Thyroid gland (tissue), 4 donors: ENCODE data around the gene BRS3. TPM values are rescaled to one million over a fixed set of nuclear protein-coding genes. Genes with fewer than 3 reads are reported as not detected.

ENCODE experiments used
- DNase-seq, 2 donors: peaks; one replicate each; pipeline ENCODE4 v3.0.0-alpha.2; 2019
- H3K27ac ChIP-seq, 3 donors: fragments of 200-600 bp; sonication (generic); 1 replicate in 2 of 3; 2 replicates in 1 of 3; pipeline ENCODE4 v1.5.1; 2016 to 2019; ENCODE audit warnings: mild to moderate bottlenecking in 1 of 3, moderate library complexity in 1 of 3
- H3K27me3 ChIP-seq: fragments of 200-600 bp; sonication (generic); one replicate; pipeline ENCODE4 v1.5.1; 2019
- H3K36me3 ChIP-seq, 2 donors: fragments of 200-600 bp; sonication (generic); one replicate each; pipeline ENCODE4 v1.5.1; 2016 to 2019
- H3K4me1 ChIP-seq, 2 donors: fragments of 200-600 bp; sonication (generic); one replicate each; pipeline ENCODE4 v1.5.1; 2017 to 2019
- H3K4me3 ChIP-seq, 3 donors: fragments of 200-600 bp; sonication (generic); replicated peaks in 1 of 3; 1 replicate in 2 of 3; 2 replicates in 1 of 3; pipeline ENCODE4 v1.5.1; 2016; ENCODE audit warnings: mild to moderate bottlenecking in 1 of 3
- H3K9me3 ChIP-seq: fragments of 200-600 bp; sonication (generic); one replicate; pipeline ENCODE4 v1.5.1; 2017
- CTCF ChIP-seq, 6 experiments: fragments of 200-600 bp in 3 of 6; fragments of 450-650 bp in 3 of 6; sonication (generic) in 3 of 6; IDR thresholded peaks; one replicate each; pipeline ENCODE4 v1.5.1; 2016 to 2019; ENCODE audit warnings: antibody characterized with exemption in 6 of 6, mild to moderate bottlenecking in 2 of 6, inconsistent platforms in 1 of 6, moderate library complexity in 1 of 6
- POLR2A ChIP-seq, 2 donors: fragments of 450-650 bp; IDR thresholded peaks; one replicate each; pipeline ENCODE4 v1.6.1; 2017; ENCODE audit warnings: antibody characterized with exemption in 2 of 2, mild to moderate bottlenecking in 2 of 2, moderate library complexity in 1 of 2
- WGBS, 2 donors: methylation state at CpG; one replicate each; pipeline ENCODE4 v1.1.5; 2017; 5-methylcytosine and 5-hydroxymethylcytosine counted together
- intact Hi-C: fragments of 100-400 bp; cut with DNase I; formaldehyde crosslinking; loops from one replicate; pipeline ENCODE4 v1.15.1; 2023
- total RNA-seq, 4 donors: library from RNA; depleted of rRNA; stranded (reverse); fragments of >200 nt; gene quantifications; one replicate each; pipeline ENCODE4 v1.2.3, GENCODE V29; 2016

BRS3 gene
- total RNA-seq, 4 donors from 2014 or later: not detected

- DNase-seq: no peak
- TF ChIP-seq POLR2A (IDR thresholded peaks at IDR 0.05) (no peak), CTCF (IDR thresholded peaks at IDR 0.05) (no peak)
- no peak overlapping the region for H3K4me3 ChIP-seq
- intact Hi-C loops: no loop called here
- H3K4me1 ChIP-seq: no peaks in the 10 kb centered on the region
- H3K27me3 ChIP-seq: no peaks in the 10 kb centered on the region
- no peaks in the 10 kb centered on the region for H3K9me3 ChIP-seq
- WGBS, 2 donors: 67 to 82% methylated on average over 8 of the region's 8 CpGs
- no peaks in the 10 kb centered on the region for H3K36me3 ChIP-seq
- no peak overlapping the region for H3K27ac ChIP-seq
These were observed 37.5 kb upstream of the BRS3 start for GRCh38 chrX:136450050-136450830.

- intact Hi-C loops: no loop called here
- no peaks in the 10 kb centered on the region for H3K27me3 ChIP-seq
- WGBS, 2 donors: 87 to 94% methylated on average over 5 of the region's 5 CpGs
- H3K36me3 ChIP-seq: no peaks in the 10 kb centered on the region
- DNase-seq: no peak
- no peak for TF ChIP-seq POLR2A (IDR thresholded peaks at IDR 0.05)
- TF ChIP-seq CTCF (IDR thresholded peaks at IDR 0.05): no peak
- H3K4me3 ChIP-seq: no peak overlapping the region
- H3K9me3 ChIP-seq: no peaks in the 10 kb centered on the region
- H3K4me1 ChIP-seq: no peaks in the 10 kb centered on the region
- H3K27ac ChIP-seq: no peak overlapping the region
These were observed 35.1 kb upstream of the BRS3 start for GRCh38 chrX:136452614-136453013.

- Histone ChIP-seq H3K27me3 (no peaks in the 10 kb centered on the region), H3K4me1 (no peaks in the 10 kb centered on the region), H3K36me3 (no peaks in the 10 kb centered on the region), H3K27ac (no peak overlapping the region), H3K9me3 (no peaks in the 10 kb centered on the region), H3K4me3 (no peak overlapping the region)
- intact Hi-C loops: no loop called here
- no peak for DNase-seq
- 65 to 91% methylated on average over 1 of the region's 1 CpG for WGBS, 2 donors
- no peak for TF ChIP-seq POLR2A (IDR thresholded peaks at IDR 0.05)
- no peak for TF ChIP-seq CTCF (IDR thresholded peaks at IDR 0.05)
These were observed 34.6 kb upstream of the BRS3 start for GRCh38 chrX:136453114-136453513.

GRCh38 chrX:136453771-136454170 is 34.0 kb upstream of the BRS3 start:
- intact Hi-C loops: no loop called here
- Histone ChIP-seq H3K36me3 (no peaks in the 10 kb centered on the region), H3K4me1 (no peaks in the 10 kb centered on the region), H3K4me3 (no peak overlapping the region), H3K9me3 (no peaks in the 10 kb centered on the region), H3K27ac (no peak overlapping the region), H3K27me3 (no peaks in the 10 kb centered on the region)
- WGBS, 2 donors: 47 to 57% methylated on average over 1 of the region's 1 CpG
- DNase-seq: no peak
- TF ChIP-seq CTCF (IDR thresholded peaks at IDR 0.05) (no peak), POLR2A (IDR thresholded peaks at IDR 0.05) (no peak)

GRCh38 chrX:136456133-136456532 is 31.6 kb upstream of the BRS3 start:
- intact Hi-C loops: no loop called here
- 84 to 89% methylated on average over 6 of the region's 6 CpGs for WGBS, 2 donors
- Histone ChIP-seq H3K4me3 (no peak overlapping the region), H3K4me1 (no peaks in the 10 kb centered on the region), H3K27ac (no peak overlapping the region), H3K27me3 (no peaks in the 10 kb centered on the region), H3K36me3 (no peaks in the 10 kb centered on the region), H3K9me3 (no peaks in the 10 kb centered on the region)
- no peak for DNase-seq
- TF ChIP-seq POLR2A (IDR thresholded peaks at IDR 0.05): no peak
- no peak for TF ChIP-seq CTCF (IDR thresholded peaks at IDR 0.05)
